GM21447 (cell line): ENCODE measurements around the gene GPALPP1.
A peak's percentile ranks its signal among the peaks of the same experiment; 100 is the strongest.
"Not testable (repeated sequence)": the region's sequence is repeated elsewhere in the genome, so short reads cannot be mapped to it uniquely, and the experiment has no call there.

Experiments
- ATAC-seq: cut with Tn5 transposase; IDR thresholded peaks from one replicate; pipeline ENCODE4 v1.9.1; 2021; ENCODE audit not compliant: unreplicated experiment

GPALPP1 gene

GRCh38 chr13:44989071-44989889, at the start of gene GPALPP1, which contains the start of gene NUFIP1:
TSS of gene GPALPP1 (plus strand) at chr13:44989538. CDS start at chr13:44989655, 117 bp downstream.
TSS of gene NUFIP1 (minus strand) at chr13:44989471. CDS start at chr13:44989436, 35 bp downstream.
- peak; percentile 98 for ATAC-seq

- not testable (repeated sequence) for ATAC-seq
Measured at GRCh38 chr13:44943411-44943810, 45.9 kb upstream of the GPALPP1 start.

GRCh38 chr13:44951184-44951583, 38.2 kb upstream of the GPALPP1 start:
- ATAC-seq: no peak

GRCh38 chr13:44952671-44953070, 36.7 kb upstream of the GPALPP1 start:
- ATAC-seq: no peak

- ATAC-seq: no peak
Measured at GRCh38 chr13:44954224-44954623, 35.1 kb upstream of the GPALPP1 start.

GRCh38 chr13:44955406-44955805, 33.9 kb upstream of the GPALPP1 start:
- no peak for ATAC-seq

- no peak for ATAC-seq
Measured at GRCh38 chr13:44961997-44962396, 27.3 kb upstream of the GPALPP1 start.

- no peak for ATAC-seq
Measured at GRCh38 chr13:44967704-44968433, 21.5 kb upstream of the GPALPP1 start.

- no peak for ATAC-seq
Measured at GRCh38 chr13:44968434-44968815, 20.9 kb upstream of the GPALPP1 start.

GRCh38 chr13:44969551-44970484, 19.5 kb upstream of the GPALPP1 start:
- no peak for ATAC-seq

GRCh38 chr13:44971656-44972595, 17.4 kb upstream of the GPALPP1 start:
- ATAC-seq: no peak

- no peak for ATAC-seq
Measured at GRCh38 chr13:44972956-44973581, 16.3 kb upstream of the GPALPP1 start.

- peak; percentile 66 for ATAC-seq
Measured at GRCh38 chr13:44974056-44974793, 15.1 kb upstream of the GPALPP1 start.

GRCh38 chr13:44976196-44976595, 13.1 kb upstream of the GPALPP1 start:
- no peak for ATAC-seq

GRCh38 chr13:44976949-44977583, 12.3 kb upstream of the GPALPP1 start:
- ATAC-seq: no peak

GRCh38 chr13:44978328-44978727, 11.0 kb upstream of the GPALPP1 start:
- ATAC-seq: no peak

GRCh38 chr13:44989941-44990340, 603 bp downstream of the GPALPP1 start:
- ATAC-seq: peak; percentile 13

- ATAC-seq: no peak
Measured at GRCh38 chr13:45003417-45003816, 14.1 kb downstream of the GPALPP1 start.
